ENCODE data around the gene AK3. TPM values are rescaled to one million over a fixed set of nuclear protein-coding genes. Genes with fewer than 3 reads are reported as not detected.

AK3 gene
- total and polyA plus RNA-seq, 9 of the 15 experiments (the other 6 are each of a cell fraction or from before 2014, with no cell fraction given), result 12.2 to 78.6 (median 41.8) TPM

- ChIA-PET CTCF (ENCODE audit: low intra/inter-chr PET ratio) (no interaction called here), POLR2A (no interaction called here)
- Histone ChIP-seq H3K4me1 (replicated peaks in 1 of 2; ENCODE audit: control insufficient read depth in 2 of 2, insufficient read depth in 2 of 2, low read length in 2 of 2) (no peaks in the 10 kb centered on the region), H3K27ac (ENCODE audit: extremely low read depth, low read depth, low read length) (no peak overlapping the region), H3K27me3 (ENCODE audit: control insufficient read depth in 2 of 2, insufficient read depth in 2 of 2, low read length in 2 of 2) (no peaks in the 10 kb centered on the region), H3K9me3 (replicated peaks; ENCODE audit: control insufficient read depth, insufficient read depth, low read depth, low read length) (no peaks in the 10 kb centered on the region; the same call in 1 of the 2 replicates), H3K9ac (ENCODE audit: insufficient read depth in 1 of 2, low read depth in 2 of 2, low read length in 2 of 2) (no peak overlapping the region), H3K79me2 (ENCODE audit: control insufficient read depth, insufficient read depth, low read length) (no peaks in the 10 kb centered on the region), H3K36me3 (ENCODE audit: control insufficient read depth, insufficient read depth, low read length) (peaks cover 80% of the 10 kb centered on the region), H4K20me1 (replicated peaks; ENCODE audit: control insufficient read depth, insufficient read depth, low read length) (no peaks in the 10 kb centered on the region), H3K4me3 (no peak overlapping the region), H2AFZ (ENCODE audit: low read depth, low read length) (no peak overlapping the region), H3K4me2 (ENCODE audit: insufficient read depth, low read length) (no peak overlapping the region), H3K9me1 (ENCODE audit: control insufficient read depth, insufficient read depth, low read length) (no peaks in the 10 kb centered on the region)
- no peak for ATAC-seq
- FAIRE-seq, result no peak
- 95% methylated on average over 3 of the region's 4 CpGs for WGBS (ENCODE audit: insufficient coverage, low coverage, missing lambda C conversion rate)
- BruUV-seq (replicated peaks), result no TSS peak
- intact Hi-C loops (cut with micrococcal nuclease), result no loop called here
- TF ChIP-seq ZNF561 (CRISPR knock-in tag; conservative IDR thresholded peaks at IDR 0.05) (no peak), SIN3A (IDR thresholded peaks at IDR 0.05; ENCODE audit: borderline replicate concordance in 2 of 2, control insufficient read depth in 1 of 2, low read depth in 2 of 2, low read length in 2 of 2) (no peak), NR2C1 (IDR thresholded peaks at IDR 0.05) (no peak), NR2C1 (tag; IDR thresholded peaks at IDR 0.05) (no peak), CBFB (CRISPR knock-in tag; IDR thresholded peaks at IDR 0.05) (no peak), CREBBP (IDR thresholded peaks at IDR 0.05; ENCODE audit: low read depth, low read length) (no peak), RERE (CRISPR knock-in tag; IDR thresholded peaks at IDR 0.05; ENCODE audit: borderline replicate concordance) (no peak), ZNF263 (CRISPR knock-in tag; IDR thresholded peaks at IDR 0.05; ENCODE audit: borderline replicate concordance) (no peak), E2F3 (CRISPR knock-in tag; IDR thresholded peaks at IDR 0.05) (no peak), DDX20 (tag; IDR thresholded peaks at IDR 0.05; ENCODE audit: low read depth) (no peak), ZNF589 (CRISPR knock-in tag; IDR thresholded peaks at IDR 0.05; ENCODE audit: low read depth) (no peak), SAFB (IDR thresholded peaks at IDR 0.05; ENCODE audit: borderline replicate concordance, low read depth, low read length) (no peak), ZNF707 (CRISPR knock-in tag; conservative IDR thresholded peaks at IDR 0.05) (no peak), FOS (IDR thresholded peaks at IDR 0.05; ENCODE audit: extremely low read depth, insufficient read length) (no peak), DEAF1 (CRISPR knock-in tag; IDR thresholded peaks at IDR 0.05) (no peak)
- DNase-seq (ENCODE audit: extremely low read depth in 1 of 4, low spot score in 3 of 4), result no peak
- in situ Hi-C loops (cut with MboI), result no loop called here
Observed at GRCh38 chr9:4717815-4718214, 23.2 kb downstream of the AK3 start.

All from K562 (cell line).